Parathyroid adenoma (tissue), 2 donors: ENCODE measurements around the gene WNT5A.

Experiments used
- H2AFZ ChIP-seq: fragments of 300-600 bp; sonication (generic); one replicate; pipeline ENCODE4 v1.7.0; 2017; ENCODE audit warnings: antibody characterized with exemption, mild to moderate bottlenecking
- H3K27ac ChIP-seq: fragments of 300-600 bp; sonication (generic); one replicate; pipeline ENCODE4 v1.7.0; 2017
- H3K27me3 ChIP-seq: fragments of 300-600 bp; sonication (generic); one replicate; pipeline ENCODE4 v1.7.0; 2017; ENCODE audit warnings: low read length; ENCODE audit not compliant: control insufficient read depth, insufficient read depth
- H3K36me3 ChIP-seq: fragments of 300-600 bp; sonication (generic); one replicate; pipeline ENCODE4 v1.7.0; 2017; ENCODE audit warnings: low read length; ENCODE audit not compliant: control insufficient read depth, insufficient read depth
- H3K4me1 ChIP-seq: fragments of 300-600 bp; sonication (generic); one replicate; pipeline ENCODE4 v1.7.0; 2017; ENCODE audit warnings: control low read depth
- H3K4me2 ChIP-seq: fragments of 300-600 bp; sonication (generic); one replicate; pipeline ENCODE4 v1.7.0; 2017; ENCODE audit warnings: low read length
- H3K4me3 ChIP-seq: fragments of 300-600 bp; sonication (generic); one replicate; pipeline ENCODE4 v1.7.0; 2017; ENCODE audit warnings: low read depth, low read length
- H3K79me2 ChIP-seq: fragments of 300-600 bp; sonication (generic); one replicate; pipeline ENCODE4 v1.7.0; 2017; ENCODE audit warnings: control low read depth
- H3K9ac ChIP-seq: fragments of 300-600 bp; sonication (generic); one replicate; pipeline ENCODE4 v1.7.0; 2017; ENCODE audit warnings: mild to moderate bottlenecking
- H3K9me3 ChIP-seq: fragments of 300-600 bp; sonication (generic); one replicate; pipeline ENCODE4 v1.7.0; 2017; ENCODE audit warnings: low read length; ENCODE audit not compliant: control insufficient read depth
- TF ChIP-seq, protein P1 (sequence below): fragments of 300-600 bp; sonication (generic); IDR thresholded peaks from one replicate; pipeline ENCODE4 v1.7.0; 2017; ENCODE audit warnings: antibody characterized with exemption, mild to moderate bottlenecking
- donor health status: primary hyperparathyroidism.

WNT5A gene

DNA sequence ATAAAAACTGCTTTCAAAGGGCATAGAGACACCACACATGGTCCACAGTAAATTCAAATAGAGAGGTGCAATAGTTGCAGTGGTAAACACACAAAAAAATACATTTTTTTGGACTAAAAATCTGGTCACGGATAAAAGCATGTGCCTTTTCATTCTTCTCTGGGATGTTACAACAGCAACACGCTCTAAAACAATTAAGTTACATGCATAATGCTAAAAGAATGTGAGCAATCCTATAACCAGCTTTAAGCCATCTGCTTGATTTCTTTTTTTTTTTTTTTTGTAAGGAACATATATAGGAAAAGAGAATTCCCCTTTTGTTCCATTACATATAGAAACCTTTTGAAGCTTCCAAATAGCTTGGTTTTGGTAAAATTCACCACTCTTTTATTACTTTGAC is 20.0 kb downstream of the WNT5A start:
- Histone ChIP-seq H3K36me3 (no peaks in the 10 kb centered on the region), H3K4me3 (no peak overlapping the region), H3K4me1 (no peaks in the 10 kb centered on the region), H3K79me2 (no peaks in the 10 kb centered on the region), H2AFZ (no peak overlapping the region), H3K4me2 (no peak overlapping the region), H3K27me3 (no peaks in the 10 kb centered on the region), H3K9me3 (no peaks in the 10 kb centered on the region), H3K27ac (no peak overlapping the region), H3K9ac (no peak overlapping the region)
- TF ChIP-seq, protein P1, sequence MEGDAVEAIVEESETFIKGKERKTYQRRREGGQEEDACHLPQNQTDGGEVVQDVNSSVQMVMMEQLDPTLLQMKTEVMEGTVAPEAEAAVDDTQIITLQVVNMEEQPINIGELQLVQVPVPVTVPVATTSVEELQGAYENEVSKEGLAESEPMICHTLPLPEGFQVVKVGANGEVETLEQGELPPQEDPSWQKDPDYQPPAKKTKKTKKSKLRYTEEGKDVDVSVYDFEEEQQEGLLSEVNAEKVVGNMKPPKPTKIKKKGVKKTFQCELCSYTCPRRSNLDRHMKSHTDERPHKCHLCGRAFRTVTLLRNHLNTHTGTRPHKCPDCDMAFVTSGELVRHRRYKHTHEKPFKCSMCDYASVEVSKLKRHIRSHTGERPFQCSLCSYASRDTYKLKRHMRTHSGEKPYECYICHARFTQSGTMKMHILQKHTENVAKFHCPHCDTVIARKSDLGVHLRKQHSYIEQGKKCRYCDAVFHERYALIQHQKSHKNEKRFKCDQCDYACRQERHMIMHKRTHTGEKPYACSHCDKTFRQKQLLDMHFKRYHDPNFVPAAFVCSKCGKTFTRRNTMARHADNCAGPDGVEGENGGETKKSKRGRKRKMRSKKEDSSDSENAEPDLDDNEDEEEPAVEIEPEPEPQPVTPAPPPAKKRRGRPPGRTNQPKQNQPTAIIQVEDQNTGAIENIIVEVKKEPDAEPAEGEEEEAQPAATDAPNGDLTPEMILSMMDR = no peak

DNA sequence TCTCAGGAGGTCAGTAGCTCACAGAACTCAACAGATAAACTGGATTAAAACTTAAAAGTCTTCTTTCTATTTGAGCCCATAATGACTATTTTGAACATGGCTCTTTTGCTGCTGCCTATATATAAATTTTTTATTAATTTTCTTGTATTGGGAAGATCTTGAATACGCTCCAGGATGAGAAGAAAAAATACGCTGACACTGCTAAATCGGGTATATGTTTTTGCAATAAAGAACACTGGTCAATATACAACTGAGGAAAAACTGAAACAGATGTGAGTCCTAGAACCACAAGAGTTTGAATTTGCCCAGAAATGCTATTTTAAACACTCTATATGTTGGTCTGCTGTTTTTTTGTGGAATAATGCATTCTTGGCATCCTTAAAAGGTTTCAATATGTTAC is 20.6 kb downstream of the WNT5A start:
- Histone ChIP-seq H3K9me3 (no peaks in the 10 kb centered on the region), H3K27me3 (no peaks in the 10 kb centered on the region), H3K4me1 (no peaks in the 10 kb centered on the region), H3K4me3 (no peak overlapping the region), H3K79me2 (no peaks in the 10 kb centered on the region), H3K4me2 (no peak overlapping the region), H3K9ac (no peak overlapping the region), H2AFZ (no peak overlapping the region), H3K27ac (no peak overlapping the region), H3K36me3 (no peaks in the 10 kb centered on the region)
- TF ChIP-seq, protein P1 = no peak

- H3K4me1 ChIP-seq = no peaks in the 10 kb centered on the region
- H3K9ac ChIP-seq = no peak overlapping the region
- H3K27ac ChIP-seq = no peak overlapping the region
- no peaks in the 10 kb centered on the region for H3K9me3 ChIP-seq
- no peaks in the 10 kb centered on the region for H3K27me3 ChIP-seq
- H3K4me2 ChIP-seq = no peak overlapping the region
- TF ChIP-seq, protein P1 = no peak
- H3K4me3 ChIP-seq = no peak overlapping the region
- H3K79me2 ChIP-seq = no peaks in the 10 kb centered on the region
- no peaks in the 10 kb centered on the region for H3K36me3 ChIP-seq
- no peak overlapping the region for H2AFZ ChIP-seq
Measured at GRCh38 chr3:55461896-55462295, 25.2 kb downstream of the WNT5A start.

GRCh38 chr3:55459838-55460237 is 27.3 kb downstream of the WNT5A start:
- no peaks in the 10 kb centered on the region for H3K27me3 ChIP-seq
- no peaks in the 10 kb centered on the region for H3K36me3 ChIP-seq
- H3K79me2 ChIP-seq = no peaks in the 10 kb centered on the region
- H3K4me1 ChIP-seq = no peaks in the 10 kb centered on the region
- H3K9ac ChIP-seq = no peak overlapping the region
- H3K4me3 ChIP-seq = no peak overlapping the region
- H3K9me3 ChIP-seq = no peaks in the 10 kb centered on the region
- no peak overlapping the region for H3K27ac ChIP-seq
- H3K4me2 ChIP-seq = no peak overlapping the region
- TF ChIP-seq, protein P1 = no peak
- no peak overlapping the region for H2AFZ ChIP-seq

DNA sequence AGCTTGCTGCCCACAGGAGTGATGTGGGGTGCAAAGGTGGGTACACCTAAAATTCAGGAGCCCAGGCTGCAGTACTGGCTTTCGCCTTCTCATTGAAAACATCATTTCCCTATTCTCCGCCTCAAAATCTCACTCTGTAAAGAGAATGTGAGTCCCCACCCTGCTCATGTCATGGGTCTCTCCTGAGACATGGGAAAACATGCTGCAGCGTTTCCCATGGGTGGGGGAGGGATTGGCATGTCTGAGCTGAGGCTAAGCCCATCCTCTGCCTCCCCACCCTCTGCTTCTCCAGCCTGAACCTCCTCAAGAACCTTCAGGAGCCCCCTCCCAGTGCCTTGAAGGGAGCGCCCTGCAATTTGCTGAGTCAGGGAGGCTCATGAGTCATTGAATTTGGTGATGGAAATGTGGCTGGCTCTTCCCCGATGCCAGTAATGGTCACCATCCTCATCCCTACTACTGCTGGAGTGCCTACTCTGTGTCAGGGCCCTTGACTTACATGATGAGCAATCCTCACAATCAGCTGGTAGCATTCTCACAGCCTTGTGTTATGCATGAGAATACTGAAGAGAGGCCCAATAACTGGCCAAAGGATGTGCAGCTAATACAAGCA is 28.8 kb downstream of the WNT5A start:
- H3K4me2 ChIP-seq = no peak overlapping the region
- H3K27me3 ChIP-seq = no peaks in the 10 kb centered on the region
- H2AFZ ChIP-seq = no peak overlapping the region
- H3K9me3 ChIP-seq = no peaks in the 10 kb centered on the region
- H3K27ac ChIP-seq = no peak overlapping the region
- H3K79me2 ChIP-seq = no peaks in the 10 kb centered on the region
- no peak overlapping the region for H3K9ac ChIP-seq
- no peaks in the 10 kb centered on the region for H3K4me1 ChIP-seq
- H3K4me3 ChIP-seq = no peak overlapping the region
- TF ChIP-seq, protein P1 = no peak
- no peaks in the 10 kb centered on the region for H3K36me3 ChIP-seq
